Measurements from ENCODE around the gene EDN3.
"Not testable (repeated sequence)": the region's sequence is repeated elsewhere in the genome, so short reads cannot be mapped to it uniquely, and the experiment has no call there.

The EDN3 gene

GRCh38 chr20:59352990-59353389 is 52.6 kb downstream of the EDN3 start:
- no peak for DNase-seq (ENCODE audit: low read depth)
- no peak overlapping the region for H3K4me3 ChIP-seq (ENCODE audit: low read length)
- TF ChIP-seq CTCF (conservative IDR thresholded peaks at IDR 0.05; ENCODE audit: low read depth, low read length): no peak

- H3K4me3 ChIP-seq (ENCODE audit: low read length): no peak overlapping the region
- TF ChIP-seq CTCF (conservative IDR thresholded peaks at IDR 0.05; ENCODE audit: low read depth, low read length): no peak
Measured at GRCh38 chr20:59354460-59354859, 54.0 kb downstream of the EDN3 start.

GRCh38 chr20:59355242-59355641 is 54.8 kb downstream of the EDN3 start:
- TF ChIP-seq CTCF (conservative IDR thresholded peaks at IDR 0.05; ENCODE audit: low read depth, low read length): no peak
- H3K4me3 ChIP-seq (ENCODE audit: low read length): no peak overlapping the region
- DNase-seq (ENCODE audit: low read depth): no peak

More at GRCh38 chr20:59354460-59354859, 54.0 kb downstream of the EDN3 start:
- DNase-seq (ENCODE audit: low read depth): no peak

- no peak overlapping the region for H3K4me3 ChIP-seq (ENCODE audit: low read length)
- no peak for DNase-seq (ENCODE audit: low read depth)
- no peak for TF ChIP-seq CTCF (conservative IDR thresholded peaks at IDR 0.05; ENCODE audit: low read depth, low read length)
Measured at GRCh38 chr20:59356662-59357165, 56.3 kb downstream of the EDN3 start.

GRCh38 chr20:59358793-59359192 is 58.4 kb downstream of the EDN3 start:
- not testable (repeated sequence) for DNase-seq (ENCODE audit: low read depth); H3K4me3 ChIP-seq (ENCODE audit: low read length)

- no peak for DNase-seq (ENCODE audit: low read depth)
- no peak for TF ChIP-seq CTCF (conservative IDR thresholded peaks at IDR 0.05; ENCODE audit: low read depth, low read length)
- no peak overlapping the region for H3K4me3 ChIP-seq (ENCODE audit: low read length)
Measured at GRCh38 chr20:59359906-59360725, 59.7 kb downstream of the EDN3 start.

GRCh38 chr20:59360934-59361333 is 60.5 kb downstream of the EDN3 start:
- H3K4me3 ChIP-seq (ENCODE audit: low read length): no peak overlapping the region
- DNase-seq (ENCODE audit: low read depth): no peak
- TF ChIP-seq CTCF (conservative IDR thresholded peaks at IDR 0.05; ENCODE audit: low read depth, low read length): no peak

Measured in retinal pigment epithelial cell (primary cell).